Suprapubic skin (tissue), 4 donors: Measurements from ENCODE around the gene RNF103.

Source experiments
- EP300 ChIP-seq: sonication (generic); formaldehyde crosslinking; IDR thresholded peaks from one replicate; pipeline ENCODE4 v1.6.1; 2017; ENCODE audit warnings: antibody characterized with exemption
- POLR2A ChIP-seq, 2 donors: fragments of 450-650 bp; IDR thresholded peaks; one replicate each; pipeline ENCODE4 v1.6.1; 2017; ENCODE audit warnings: antibody characterized with exemption in 2 of 2, mild to moderate bottlenecking in 2 of 2, moderate library complexity in 2 of 2
- POLR2AphosphoS5 ChIP-seq, 3 donors: sonication (generic); formaldehyde crosslinking; IDR thresholded peaks; one replicate each; pipeline ENCODE4 v1.6.1; 2017; ENCODE audit warnings: antibody characterized with exemption in 3 of 3
- TF ChIP-seq, protein P1 (sequence below), 2 donors: fragments of 200-600 bp in 1 of 2; fragments of 450-650 bp in 1 of 2; sonication (generic) in 1 of 2; IDR thresholded peaks; one replicate each; pipeline ENCODE4 v1.5.1; 2016 to 2019; ENCODE audit warnings: antibody characterized with exemption in 2 of 2, mild to moderate bottlenecking in 1 of 2, moderate library complexity in 1 of 2

DNA sequence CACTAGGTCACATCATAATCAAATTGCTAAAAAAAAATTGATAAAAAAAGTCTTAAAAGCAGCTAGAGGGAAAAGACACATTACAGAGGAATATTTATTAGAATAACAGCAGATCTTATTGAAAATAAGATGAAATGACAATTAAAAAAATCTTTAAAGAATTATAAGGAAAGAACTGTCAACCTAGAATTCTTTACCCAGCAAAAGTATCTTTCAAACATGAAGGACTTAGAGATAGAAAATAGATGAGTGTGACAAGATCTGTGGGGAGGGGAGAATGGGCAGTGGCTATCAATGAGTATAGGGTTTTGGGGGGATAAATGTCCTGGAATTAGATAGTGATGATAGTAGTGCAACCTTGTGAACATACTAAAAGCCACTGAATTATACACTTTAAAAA, 26.5 kb upstream of the RNF103 start:
- TF ChIP-seq POLR2A (IDR thresholded peaks at IDR 0.05) (no peak), POLR2AphosphoS5 (IDR thresholded peaks at IDR 0.05) (no peak), EP300 (no peak)
- TF ChIP-seq, protein P1, sequence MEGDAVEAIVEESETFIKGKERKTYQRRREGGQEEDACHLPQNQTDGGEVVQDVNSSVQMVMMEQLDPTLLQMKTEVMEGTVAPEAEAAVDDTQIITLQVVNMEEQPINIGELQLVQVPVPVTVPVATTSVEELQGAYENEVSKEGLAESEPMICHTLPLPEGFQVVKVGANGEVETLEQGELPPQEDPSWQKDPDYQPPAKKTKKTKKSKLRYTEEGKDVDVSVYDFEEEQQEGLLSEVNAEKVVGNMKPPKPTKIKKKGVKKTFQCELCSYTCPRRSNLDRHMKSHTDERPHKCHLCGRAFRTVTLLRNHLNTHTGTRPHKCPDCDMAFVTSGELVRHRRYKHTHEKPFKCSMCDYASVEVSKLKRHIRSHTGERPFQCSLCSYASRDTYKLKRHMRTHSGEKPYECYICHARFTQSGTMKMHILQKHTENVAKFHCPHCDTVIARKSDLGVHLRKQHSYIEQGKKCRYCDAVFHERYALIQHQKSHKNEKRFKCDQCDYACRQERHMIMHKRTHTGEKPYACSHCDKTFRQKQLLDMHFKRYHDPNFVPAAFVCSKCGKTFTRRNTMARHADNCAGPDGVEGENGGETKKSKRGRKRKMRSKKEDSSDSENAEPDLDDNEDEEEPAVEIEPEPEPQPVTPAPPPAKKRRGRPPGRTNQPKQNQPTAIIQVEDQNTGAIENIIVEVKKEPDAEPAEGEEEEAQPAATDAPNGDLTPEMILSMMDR (IDR thresholded peaks at IDR 0.05) = no peak
